Skin epidermis (tissue), 12 donors: Measurements from ENCODE around the gene CNR2.
A peak's percentile ranks its signal among the peaks of the same experiment; 100 is the strongest.

Experiments used
- H3K27ac ChIP-seq, 21 experiments: fragments of 200-600 bp; sonication (generic) in 11 of 21; one replicate each; pipeline ENCODE4 v1.5.0; 2020; ENCODE audit warnings: mild to moderate bottlenecking in 3 of 21, inconsistent platforms in 2 of 21, moderate library complexity in 2 of 21
- H3K4me3 ChIP-seq, 7 experiments: fragments of 200-600 bp; sonication (generic) in 2 of 7; one replicate each; pipeline ENCODE4 v1.5.0; 2020; ENCODE audit warnings: inconsistent platforms in 2 of 7, mild to moderate bottlenecking in 2 of 7, moderate library complexity in 1 of 7

CNR2 gene

DNA sequence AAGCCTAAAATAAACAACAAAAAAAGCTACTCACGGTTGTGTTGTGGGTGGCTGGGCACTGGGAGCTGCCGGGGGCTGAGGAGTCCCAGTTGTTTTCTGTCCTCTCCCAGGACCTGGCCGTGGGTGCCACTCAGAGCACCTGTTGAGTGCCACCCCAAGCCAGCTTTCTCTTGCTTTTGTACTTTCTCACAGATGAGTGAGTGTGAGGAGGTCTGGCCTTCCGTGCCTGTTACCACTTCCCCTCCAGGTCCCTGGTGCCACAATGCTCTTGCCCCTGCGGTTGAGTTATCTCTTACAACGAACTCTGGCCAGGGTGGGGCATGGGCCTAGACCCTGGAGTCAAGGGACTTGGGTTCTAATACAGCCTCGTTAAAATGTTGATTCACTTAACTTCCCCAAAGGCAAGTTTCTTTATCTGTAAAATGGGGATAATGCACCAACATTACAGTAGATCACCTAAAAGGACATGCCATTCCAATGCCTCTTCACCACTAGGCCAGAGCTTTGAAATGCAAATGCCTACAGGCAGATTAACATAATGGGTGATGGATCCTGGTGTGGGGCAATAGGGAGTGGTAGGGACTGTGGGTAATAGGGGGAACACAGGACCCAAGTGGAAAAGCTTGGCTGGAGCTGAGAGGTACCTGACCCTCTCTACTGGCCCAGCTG lies at the start of gene CNR2:
CNR2 (minus strand) TSS at position 151 of the 669 bp plus-strand sequence. CDS start 37,745 bp downstream, outside the sequence.
- Histone ChIP-seq H3K27ac (peak within 1 kb of the TSS in 5 of 21 experiments; percentile 16 to 73 (median 49)), H3K4me3 (no peak within 1 kb of the TSS)

DNA sequence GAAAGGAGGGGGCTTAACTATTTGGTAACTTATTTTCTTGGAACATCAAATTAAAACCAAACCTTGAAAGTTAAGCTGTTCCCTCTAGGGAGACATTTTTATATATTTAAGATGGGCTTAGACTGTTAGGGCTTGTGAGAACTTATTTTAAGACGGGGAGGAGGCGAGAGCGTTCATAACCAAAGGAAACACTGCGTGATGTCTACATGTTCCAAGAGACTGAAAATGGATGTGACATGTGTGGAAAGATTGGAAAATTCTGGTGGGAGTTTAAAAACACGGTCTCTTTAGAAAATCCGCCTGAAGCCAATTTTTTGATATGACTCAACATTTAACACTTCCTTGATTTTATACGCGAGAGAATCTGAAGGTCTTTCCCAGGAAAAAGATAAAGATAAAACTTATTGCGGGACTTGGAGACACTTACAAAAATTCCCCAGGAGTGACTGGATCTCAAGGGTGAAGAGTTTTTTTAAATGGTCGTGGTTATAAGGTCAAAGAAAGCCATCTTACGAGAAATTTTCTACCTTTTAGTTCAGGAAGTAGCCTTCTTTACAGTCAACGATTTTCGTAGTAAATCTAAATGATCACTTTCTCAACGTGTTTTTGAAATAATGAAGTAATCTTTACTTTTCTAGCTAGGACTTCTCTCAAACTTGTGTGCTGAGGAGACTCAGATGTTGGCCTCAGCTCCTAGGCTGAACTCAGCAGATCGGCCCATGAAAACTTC lies 47.3 kb upstream of the CNR2 start:
- peak overlapping the region; percentile 60 to 90 (median 76) for H3K4me3 ChIP-seq
- peak overlapping the region; percentile 86 to 100 (median 99) for H3K27ac ChIP-seq

DNA sequence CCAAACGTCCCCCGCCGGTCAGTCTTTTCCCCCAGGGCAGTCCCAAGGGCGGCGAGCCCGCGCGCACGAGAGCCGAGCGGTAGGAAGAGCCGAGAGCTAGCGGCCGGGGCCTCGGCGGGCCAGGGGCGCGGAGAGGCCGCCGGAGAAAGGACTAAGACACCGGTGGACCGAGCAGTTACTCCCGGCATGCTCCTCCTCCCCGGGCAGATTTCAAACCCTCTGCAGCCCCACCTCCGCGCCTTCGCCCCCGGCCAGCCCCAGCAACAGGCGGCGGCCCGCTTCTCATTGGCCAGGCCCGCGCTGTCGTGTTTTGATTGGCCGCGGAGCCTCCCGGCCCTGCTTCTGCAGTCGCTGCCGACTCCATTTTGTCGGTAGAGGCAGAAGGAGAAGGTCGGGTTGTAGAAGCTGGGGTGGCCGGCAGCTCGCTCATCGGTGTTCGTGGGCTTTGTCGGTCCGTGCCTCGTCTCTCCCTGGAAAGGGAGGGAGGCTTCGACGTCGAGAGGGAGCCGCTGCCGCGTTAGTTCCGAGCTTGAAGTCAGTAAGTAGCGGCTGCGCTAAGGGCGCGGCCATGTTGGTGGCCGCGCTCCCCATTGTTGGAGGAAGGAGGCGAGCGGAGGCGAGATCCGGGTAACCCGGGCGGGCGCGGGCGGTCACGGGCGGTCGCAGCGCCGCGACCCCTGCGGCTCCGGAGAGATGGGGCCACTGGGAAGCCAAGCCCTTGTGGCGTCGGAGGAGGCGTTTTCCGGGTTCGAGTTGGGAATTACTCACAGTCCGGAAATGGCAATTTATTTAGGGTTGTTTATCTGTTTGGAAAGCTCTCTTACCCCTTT lies 46.5 kb upstream of the CNR2 start, which contains the start of gene PNRC2:
PNRC2 (plus strand) TSS at position 368 of the 830 bp plus-strand sequence. CDS start 1,630 bp downstream, outside the sequence.
- Histone ChIP-seq H3K4me3 (peak within 1 kb of the TSS; percentile 60 to 90 (median 76)), H3K27ac (peak within 1 kb of the TSS; percentile 86 to 100 (median 99))

DNA sequence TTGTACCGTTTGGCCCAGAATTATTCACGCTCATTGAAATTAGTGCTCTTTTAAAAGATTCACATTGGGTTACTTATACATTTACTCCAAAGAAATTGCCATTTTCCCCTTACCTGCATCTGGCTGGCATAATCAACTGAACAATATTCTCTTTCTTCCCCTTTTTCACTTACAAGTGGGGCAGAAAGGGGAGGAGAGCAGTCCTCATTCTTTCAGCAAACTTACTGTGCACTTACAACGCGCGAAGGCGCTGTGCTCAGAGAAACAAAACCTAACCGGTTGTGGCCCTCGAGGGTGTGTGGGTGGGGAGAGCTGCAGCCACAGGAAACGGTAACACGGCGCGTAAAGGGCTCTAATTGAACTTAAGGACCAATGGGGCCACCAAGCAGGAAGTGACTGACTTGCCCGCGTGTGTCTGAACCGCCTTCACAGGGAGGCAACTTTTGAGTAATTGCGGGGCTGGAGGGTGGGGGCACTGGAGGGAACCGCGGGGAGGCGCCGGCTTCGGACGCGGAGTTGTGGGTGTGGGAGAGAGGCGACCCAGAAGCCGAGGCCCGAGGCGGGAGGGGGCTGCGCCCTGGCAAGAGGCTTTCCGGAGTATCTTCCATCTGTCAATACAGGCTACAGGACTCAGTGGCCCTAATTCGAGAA lies 45.8 kb upstream of the CNR2 start:
- H3K4me3 ChIP-seq: peak overlapping the region; percentile 60 to 90 (median 76)
- H3K27ac ChIP-seq: peak overlapping the region; percentile 70 to 100 (median 99)

DNA sequence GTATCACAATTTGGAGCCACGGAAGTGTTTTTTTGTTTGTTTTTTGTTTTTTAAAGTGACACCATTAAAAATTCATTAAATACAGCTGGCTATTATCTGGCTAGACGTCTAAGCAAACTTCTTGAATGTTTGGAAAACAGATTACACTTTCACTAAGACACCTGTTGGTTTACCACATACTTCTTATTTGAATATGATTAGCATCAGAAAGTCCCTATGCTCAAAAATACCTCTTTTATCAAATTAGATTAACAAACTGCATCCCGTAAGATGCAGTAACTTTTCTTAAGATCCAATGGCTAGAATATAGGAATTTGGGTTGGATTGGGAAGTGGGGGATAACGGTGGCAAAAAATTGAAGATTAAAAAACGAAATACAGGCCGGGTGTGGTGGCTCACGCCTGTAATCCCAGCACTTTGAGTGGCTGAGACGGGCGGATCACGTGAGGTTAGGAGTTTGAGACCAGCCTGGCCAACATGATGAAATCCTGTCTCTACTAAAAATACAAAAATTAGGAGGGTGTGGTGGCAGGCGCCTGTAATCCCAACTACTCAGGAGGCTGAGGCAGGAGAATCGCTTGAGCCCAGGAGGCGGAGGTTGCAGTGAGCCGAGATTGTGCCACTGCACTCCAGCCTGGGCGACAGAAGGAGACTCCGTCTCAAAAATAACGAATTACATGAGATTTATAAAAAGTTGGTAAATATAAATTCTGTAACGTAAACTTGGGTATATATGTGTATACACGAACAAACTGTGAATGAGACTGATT lies 45.1 kb upstream of the CNR2 start:
- peak overlapping the region in 6 of 7 experiments; percentile 60 to 90 (median 78) for H3K4me3 ChIP-seq
- peak overlapping the region in 19 of 21 experiments; percentile 96 to 100 (median 99) for H3K27ac ChIP-seq

DNA sequence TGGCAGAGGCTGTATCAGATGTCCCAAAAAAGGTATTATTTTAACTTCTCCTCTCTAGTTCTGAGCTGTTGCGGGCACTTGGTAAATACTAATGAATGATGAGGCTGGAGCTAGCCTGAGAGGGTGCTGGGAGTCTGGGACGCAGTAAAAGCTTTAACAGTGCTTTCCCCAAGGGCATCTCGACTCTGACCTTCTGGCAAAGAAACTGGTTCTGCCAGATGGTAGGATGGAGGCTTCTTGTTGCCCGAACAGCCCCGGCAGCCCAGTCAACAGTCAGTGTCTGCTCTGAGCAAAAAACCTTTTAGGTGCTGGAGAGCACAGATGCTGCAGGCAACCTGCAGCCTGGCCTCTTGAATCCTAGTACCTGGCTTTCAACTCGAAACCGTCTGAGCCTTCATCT lies 43.9 kb upstream of the CNR2 start:
- Histone ChIP-seq H3K4me3 (no peak overlapping the region), H3K27ac (peak overlapping the region in 6 of 21 experiments; percentile 5 to 99 (median 49))

DNA sequence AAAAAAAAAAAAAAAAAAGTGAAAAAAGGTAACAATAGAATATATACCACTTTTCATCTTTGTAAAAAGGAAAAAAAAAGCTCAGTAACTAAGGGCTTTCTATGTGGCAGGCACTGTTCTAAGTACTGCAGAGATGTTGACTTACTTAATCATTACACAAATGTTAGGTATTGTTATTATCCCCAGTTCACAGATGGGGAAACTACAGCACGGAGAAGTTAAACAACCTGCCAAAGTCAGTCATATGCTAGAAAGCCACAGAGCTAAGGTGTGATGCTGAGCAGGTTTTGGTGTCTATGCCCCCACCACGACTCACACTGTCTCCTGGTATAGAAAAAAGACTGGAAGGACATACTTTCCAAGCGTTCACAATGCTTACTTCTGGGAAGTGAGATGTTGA lies 39.9 kb upstream of the CNR2 start:
- H3K4me3 ChIP-seq: no peak overlapping the region
- H3K27ac ChIP-seq: no peak overlapping the region

DNA sequence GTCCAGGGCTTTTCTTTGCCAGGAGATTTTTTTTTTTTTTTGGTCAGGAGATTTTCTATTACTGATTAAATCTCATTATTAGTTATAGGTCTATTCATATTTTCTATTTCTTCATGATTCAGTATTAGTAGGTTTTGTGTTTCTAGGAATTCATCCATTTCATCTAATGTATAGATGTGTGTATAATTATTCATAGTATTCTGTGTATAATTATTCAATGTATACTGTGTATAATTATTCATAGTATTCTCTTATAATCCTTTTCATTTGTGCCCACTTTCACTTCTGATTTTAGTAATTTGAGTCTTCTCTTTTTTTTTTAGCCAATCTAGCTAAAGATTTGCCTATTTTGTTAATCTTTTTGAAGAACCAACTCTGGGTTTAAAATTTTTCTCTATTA lies 34.2 kb upstream of the CNR2 start:
- Histone ChIP-seq H3K4me3 (no peak overlapping the region), H3K27ac (no peak overlapping the region)

DNA sequence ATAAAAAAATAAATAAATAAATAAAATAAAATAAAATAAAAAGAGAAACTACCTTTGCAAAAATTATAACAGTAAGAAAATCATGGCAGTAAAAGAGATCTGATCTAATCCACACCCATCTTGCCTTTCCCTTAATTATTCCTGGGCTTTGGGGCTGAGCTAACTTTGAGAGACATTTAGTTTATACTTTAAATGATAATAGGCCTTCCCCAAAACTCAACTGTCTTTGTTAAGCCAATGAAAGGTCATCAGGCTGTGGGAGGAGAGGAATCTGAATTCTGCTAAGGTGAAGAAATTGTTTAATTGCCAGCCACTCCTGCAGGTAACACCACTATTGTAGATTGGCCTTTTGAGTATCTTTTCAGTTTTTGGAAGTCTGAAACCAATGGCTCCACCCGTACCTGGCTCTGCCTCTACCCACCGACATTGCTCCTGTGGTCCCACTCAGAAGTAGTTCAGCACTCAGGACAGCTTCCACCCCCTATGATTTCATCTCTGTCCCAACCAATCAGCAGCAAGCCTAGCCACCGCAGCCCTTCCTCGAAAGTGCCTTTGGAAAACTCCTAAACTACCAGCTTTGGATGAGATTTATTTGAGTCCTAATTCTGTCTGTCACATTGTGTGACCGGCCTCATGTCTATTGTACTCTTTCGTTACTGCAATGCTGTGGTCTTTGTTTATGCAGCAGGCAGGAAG lies 23.5 kb upstream of the CNR2 start:
- no peak overlapping the region for H3K4me3 ChIP-seq
- no peak overlapping the region for H3K27ac ChIP-seq

DNA sequence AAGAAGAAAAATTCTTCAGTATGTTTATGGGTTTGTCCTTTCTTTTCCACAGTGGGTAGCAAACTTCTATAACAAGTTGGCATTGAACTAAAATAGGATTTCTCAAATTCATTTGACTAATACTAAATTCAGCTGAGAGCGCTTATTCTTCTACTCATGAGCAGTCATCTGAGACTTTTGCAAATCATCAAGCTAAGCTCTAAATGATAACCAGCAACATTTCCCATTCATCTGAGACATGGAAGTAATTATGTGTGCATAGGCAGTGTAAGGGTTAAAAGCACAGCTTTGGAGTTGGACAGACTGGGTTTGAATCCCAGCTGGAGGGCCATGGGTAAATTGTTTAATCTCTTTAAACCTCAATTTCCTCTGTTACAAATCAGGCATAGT lies 18.3 kb upstream of the CNR2 start:
- Histone ChIP-seq H3K27ac (peak overlapping the region in 6 of 21 experiments; percentile 4 to 66 (median 37)), H3K4me3 (no peak overlapping the region)

DNA sequence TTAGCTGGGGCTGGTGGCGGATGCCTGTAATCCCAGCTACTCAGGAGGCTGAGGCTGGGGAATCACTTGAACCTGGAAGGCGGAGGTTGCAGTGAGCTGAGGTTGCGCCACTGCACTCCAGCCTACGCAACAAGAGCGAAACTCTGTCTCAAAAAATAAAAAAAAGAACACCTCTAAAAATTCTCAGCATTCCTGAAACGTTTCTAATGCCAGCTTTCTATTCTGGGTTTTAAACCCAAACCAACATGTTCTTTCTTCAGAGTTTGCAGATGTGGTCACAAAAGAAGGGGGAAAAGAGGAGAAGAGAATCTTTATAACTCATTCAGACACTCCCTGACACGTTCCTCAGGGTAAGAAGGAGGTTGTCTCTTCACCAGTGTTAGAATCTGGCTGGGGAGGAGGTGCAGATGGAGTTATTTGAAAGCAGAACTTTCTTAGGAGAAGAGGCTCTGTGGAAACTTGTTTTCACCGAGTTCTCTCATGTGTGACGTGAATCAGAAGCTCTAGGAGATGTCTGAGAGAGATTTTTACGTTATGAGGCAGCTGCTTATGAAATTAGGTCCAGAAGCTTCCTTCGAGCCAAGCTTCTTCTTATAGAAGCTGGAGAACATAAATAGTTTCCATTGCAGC lies 17.8 kb upstream of the CNR2 start:
- peak overlapping the region in 10 of 21 experiments; percentile 4 to 66 (median 32) for H3K27ac ChIP-seq
- H3K4me3 ChIP-seq: no peak overlapping the region

DNA sequence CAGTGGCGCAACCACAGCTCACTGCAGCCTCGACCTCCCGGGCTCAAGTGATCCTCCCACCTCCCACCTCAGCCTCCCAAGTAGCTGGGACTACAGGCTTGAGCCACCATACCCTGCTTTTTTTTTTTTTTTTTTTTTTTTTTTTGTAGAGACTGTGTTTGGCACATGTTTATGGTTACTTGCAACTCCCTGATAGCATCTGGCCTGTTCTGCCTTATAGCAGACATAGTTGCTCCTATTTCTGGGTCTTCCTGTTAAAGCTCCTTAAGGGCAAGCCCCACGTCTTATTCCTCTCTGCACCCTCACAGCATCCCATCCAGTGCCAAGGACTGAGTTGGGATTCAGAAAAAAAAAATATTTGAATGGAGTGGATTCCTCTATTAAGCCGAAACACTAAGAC lies 17.1 kb upstream of the CNR2 start:
- Histone ChIP-seq H3K4me3 (no peak overlapping the region), H3K27ac (peak overlapping the region in 1 of 21 experiments; percentile 34)

DNA sequence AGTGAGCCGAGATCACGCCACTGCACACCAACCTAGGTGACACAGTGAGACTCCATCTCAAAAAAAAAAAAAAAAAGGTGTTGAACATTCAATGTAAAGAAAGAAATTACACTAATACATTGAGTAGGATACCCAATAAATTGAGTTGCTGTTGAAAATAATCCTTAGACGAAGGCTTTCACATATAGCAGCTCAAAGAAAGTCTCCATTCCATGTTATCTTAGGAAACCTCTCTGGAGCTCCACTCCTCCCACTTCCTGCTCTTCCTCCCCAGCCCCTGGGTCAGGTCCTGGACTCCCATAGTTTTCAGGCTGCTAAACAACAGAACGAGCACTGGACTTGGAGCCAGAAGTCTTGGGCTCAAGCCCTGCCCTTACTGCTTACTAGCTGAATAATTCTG lies 15.6 kb upstream of the CNR2 start:
- Histone ChIP-seq H3K4me3 (no peak overlapping the region), H3K27ac (no peak overlapping the region)

DNA sequence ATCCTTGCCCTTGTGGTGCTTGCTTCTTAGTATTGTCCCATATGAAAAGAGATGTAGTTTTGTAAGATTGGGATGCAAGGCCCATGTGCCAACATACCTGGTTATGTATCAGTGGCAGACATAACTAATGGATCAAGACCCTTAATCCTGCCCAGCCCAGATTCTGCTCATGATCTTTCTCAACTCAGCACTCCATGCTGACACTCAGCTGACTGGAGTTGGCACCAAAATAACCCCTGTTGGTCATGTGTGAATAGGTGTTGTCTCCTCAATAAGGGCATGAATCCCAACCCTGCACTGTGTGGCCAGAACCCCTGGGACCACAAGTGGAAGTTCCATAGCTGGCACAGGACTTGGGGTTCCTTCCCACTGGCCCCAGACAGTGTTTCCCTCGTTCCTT lies 13.9 kb upstream of the CNR2 start:
- H3K27ac ChIP-seq: no peak overlapping the region
- no peak overlapping the region for H3K4me3 ChIP-seq

DNA sequence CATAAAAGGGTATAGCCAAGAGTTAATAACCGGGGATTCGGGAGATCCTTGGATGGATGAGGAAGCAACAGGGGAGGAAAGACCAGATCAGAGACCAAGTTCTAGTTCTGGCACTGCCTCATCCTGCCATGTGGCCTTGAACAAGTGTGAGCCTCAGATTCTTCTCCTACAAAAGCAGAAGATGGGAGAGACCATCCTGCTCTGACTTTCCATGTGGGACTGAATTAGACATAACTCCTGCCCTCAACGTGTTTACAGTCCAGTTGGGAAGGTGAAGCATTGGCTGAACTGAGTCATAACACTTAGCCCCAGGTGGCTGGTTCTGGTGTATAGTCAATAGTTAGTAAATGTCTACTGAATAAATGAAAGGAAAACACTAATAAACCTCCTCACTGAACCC lies 12.1 kb upstream of the CNR2 start:
- H3K4me3 ChIP-seq: no peak overlapping the region
- H3K27ac ChIP-seq: no peak overlapping the region

DNA sequence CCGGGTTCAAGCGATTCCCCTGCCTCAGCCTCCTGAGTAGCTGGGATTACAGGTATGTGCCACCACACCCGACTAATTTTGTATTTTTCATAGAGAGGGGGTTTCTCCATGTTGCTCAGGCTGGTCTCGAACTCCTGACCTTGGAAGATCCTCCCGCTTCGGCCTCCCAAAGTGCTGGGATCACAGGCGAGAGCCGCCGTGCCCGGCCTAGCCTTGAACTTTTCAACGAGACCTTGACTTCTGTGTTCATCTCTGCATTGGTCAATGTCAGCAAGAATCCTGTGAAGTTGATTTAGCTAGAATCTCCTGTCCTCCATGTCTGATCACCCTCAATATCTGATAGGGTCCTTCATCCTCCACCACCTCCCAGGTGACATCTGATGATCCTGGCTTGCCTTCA lies 11.4 kb upstream of the CNR2 start:
- no peak overlapping the region for H3K4me3 ChIP-seq
- peak overlapping the region in 1 of 21 experiments; percentile 7 for H3K27ac ChIP-seq

DNA sequence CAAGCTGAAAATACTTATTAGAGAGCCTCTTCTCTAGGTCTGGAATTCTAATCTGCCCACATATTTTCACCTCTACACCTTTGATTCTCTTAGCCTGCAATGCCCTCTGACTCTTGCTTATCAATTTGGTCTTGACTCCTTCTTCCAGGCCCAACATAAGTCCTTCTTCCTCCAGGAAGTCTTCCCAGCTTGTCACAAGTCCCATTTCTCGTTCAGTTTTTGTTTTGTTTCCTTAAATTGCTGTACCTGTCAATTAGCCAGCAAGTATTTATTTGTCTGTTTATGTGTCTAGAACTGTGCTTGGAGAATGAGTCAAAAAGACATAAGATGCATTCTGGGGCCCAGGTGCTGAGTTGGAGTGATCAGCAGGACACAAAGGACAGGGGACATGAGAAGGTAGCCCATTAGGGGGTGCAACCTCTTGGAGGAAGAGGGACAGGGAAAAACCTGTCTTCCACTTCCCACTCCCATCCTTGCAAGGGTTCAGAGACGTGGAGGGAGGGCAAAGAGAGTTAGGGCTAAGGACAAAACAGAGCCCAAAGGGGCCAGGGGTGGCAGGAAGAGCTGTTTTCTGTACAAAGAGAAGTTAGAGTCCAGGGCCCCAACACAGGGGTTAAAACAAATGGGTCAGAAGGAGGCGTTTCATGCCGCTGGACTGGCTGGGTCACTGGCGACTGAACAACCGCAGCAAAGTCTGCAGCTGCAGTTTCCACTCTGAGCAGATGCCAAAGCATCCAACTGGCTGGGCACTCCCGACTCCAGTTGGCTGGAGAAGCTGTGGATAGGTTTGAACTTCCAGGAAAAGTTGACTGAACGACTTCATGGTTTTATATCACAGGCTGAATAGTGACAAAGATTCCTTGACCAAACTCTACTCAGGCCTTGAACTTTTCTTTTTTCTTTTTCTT lies 10.7 kb upstream of the CNR2 start:
- Histone ChIP-seq H3K27ac (peak overlapping the region in 1 of 21 experiments; percentile 7), H3K4me3 (no peak overlapping the region)
